ENCODE results near the gene DHRS7C.

DHRS7C gene

DNA sequence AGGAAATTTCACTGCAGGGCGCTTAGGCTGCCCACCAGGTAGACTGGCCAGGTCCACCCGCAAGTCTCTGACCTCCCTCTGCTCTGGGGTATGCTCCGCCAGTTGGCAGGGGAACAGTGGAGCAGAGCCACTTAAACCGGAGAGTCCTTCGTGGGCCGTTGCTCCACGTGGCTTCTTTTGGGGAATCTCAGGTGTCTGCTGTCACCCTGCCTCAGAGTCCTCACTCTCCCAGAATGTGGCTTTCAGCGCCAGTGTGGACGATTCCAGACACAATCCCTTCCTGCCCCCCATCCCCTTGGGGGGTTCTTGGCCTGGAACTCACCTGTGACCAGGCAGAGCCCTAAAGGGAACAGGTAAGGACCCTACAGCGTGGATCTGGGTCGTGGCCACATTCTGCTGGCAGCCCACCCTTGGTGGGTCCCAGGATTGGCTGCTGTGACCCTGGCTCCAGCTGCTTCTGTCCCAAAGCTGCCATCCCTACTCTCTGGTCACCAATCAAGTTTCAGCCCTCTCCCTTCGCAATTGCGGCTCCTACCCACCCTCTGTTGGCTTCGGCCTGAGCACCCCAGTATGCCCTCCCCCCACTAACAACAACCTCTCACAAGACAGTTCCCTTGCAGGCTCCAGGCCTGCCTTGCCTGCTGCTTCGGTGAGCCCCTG is 22.2 kb downstream of the DHRS7C start:
- H3K4me3 ChIP-seq (ENCODE audit: low read length) = no peak overlapping the region
- no peak for DNase-seq (ENCODE audit: low read depth, low spot score)

DNA sequence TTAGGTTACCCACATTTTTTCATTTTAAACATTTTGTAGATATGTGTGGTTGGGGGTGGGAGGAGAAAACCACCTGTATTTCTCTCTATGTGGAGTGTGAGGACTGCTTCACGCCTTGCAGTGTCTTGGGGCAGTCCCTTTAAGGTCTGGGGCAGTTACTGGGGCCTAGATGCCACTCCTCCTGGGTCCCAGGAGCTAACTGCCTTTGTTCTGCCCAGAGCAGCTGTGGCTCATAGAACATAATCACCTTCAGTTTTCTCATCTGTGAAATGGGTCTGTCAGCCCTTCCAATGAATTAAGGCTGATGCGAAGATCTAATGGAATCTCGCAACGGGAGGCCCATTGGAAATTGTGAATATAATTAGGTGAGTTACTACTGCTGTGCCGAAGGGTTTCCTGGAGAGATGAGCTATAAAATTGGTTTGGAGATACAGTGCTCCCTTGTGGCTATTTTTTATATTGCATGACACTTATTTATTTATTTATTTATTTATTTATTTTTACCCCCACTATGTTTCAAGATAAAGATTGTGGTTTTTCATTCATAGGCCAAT is 22.9 kb downstream of the DHRS7C start:
- H3K4me3 ChIP-seq (ENCODE audit: low read length) = no peak overlapping the region
- peak; percentile 44 for DNase-seq (ENCODE audit: low read depth, low spot score)

DNA sequence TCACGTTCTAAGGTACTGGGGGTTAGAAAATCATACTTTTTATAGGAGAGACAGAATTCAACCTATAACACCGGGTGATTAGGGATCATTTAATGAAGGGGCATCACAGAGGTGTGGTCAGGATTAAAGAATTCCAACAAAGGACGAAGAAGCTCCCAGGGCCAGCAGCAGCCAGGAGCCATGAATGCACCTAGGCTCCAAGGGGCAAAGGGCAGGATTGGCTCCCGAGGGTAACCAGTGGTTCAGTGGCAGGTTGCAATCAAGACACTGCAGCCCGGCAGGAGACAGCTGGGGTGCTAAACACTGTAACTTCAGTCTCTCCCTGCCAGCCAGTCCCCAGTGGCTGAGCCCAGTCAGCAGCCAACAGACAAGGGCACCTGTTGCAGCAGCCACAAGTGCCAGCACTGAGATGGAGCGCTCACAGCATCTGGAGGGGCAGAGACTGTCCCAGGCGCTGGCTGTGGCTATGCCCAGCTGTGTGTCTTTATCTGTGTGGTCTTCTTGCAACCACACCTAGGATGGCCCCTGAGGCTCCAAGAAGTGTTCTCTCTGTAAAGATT is 23.9 kb downstream of the DHRS7C start:
- no peak overlapping the region for H3K4me3 ChIP-seq (ENCODE audit: low read length)
- DNase-seq (ENCODE audit: low read depth, low spot score) = no peak

DNA sequence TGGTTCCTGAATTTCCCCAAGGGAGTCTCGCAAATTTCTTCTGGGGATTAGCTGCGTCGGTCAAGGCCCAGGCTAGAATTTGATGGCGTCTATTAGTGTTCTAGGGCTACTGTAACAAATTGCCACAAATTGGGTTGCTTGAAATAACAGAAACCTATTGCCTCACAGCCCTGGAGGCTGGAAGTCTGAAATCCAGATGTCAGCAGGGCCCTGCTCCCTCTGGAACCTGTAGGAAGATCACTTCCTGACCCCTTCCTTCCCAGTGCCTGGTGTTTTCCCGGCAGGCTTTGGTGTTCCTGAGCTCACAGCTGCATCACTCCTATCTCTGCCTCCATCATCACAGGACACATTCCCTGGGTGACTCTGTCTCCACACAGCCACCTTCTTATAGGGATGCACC is 24.4 kb downstream of the DHRS7C start:
- no peak overlapping the region for H3K4me3 ChIP-seq (ENCODE audit: low read length)
- no peak for DNase-seq (ENCODE audit: low read depth, low spot score)

DNA sequence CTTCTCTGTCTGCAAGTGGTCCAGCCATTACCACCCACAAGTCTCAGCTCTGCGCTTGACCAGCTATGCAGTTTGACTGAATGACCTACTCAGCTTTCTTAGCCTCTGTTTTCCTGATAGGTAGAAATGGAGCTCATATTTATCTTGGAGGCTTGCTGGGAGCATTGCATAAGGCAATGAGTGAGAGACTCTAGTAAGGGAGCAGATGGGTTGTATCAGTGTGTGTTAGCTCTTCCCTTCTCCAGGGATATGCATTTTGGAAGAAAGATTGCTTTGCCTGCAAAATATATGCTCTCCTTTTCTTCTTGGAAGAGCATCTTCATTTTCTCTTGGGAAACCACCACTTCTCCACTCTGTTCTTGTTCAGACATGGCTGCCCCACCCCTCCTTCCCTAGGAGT is 26.1 kb downstream of the DHRS7C start:
- no peak for DNase-seq (ENCODE audit: low read depth, low spot score)

DNA sequence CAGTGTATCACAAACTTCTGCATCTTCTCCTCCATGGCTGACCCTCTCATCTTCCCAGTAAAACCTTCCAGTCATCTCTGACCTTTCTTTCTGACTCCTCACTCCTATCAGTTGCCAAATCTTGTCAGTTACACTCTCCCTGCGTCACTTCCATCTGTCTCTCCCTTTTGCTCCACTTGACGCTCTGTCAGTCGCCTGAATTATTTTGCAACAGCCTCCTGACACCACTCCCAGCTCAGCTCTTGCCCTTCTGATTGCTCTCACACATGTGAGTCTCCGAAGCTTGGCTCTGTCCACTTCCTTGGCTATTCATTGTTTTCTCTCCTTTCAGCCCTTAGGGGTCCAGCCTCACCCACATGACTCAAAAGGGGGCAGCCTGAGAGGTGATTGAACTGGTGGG is 27.7 kb downstream of the DHRS7C start:
- no peak overlapping the region for H3K4me3 ChIP-seq (ENCODE audit: low read length)
- no peak for DNase-seq (ENCODE audit: low read depth, low spot score)

More for the DNA sequence above, 26.1 kb downstream of the DHRS7C start:
- no peak overlapping the region for H3K4me3 ChIP-seq (ENCODE audit: low read length)

DNA sequence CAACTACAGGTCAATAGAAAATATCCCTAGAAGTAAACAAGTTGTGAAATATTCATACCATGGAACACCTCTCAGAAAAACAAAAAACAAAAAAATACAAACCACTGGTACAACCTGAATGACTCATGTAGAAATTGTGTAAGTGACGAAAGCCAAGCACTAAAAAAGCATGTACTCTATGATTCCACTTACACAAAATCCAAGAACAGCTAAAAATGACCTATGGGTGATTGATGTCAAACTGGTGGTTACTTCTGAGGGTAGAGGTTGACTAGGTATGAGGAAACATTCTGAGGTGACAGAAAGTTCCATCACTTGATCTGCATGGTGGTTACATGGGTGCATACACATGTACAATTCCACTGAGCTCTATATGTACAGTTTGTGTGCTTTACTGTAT is 31.1 kb downstream of the DHRS7C start:
- DNase-seq (ENCODE audit: low read depth, low spot score) = no peak
- no peak overlapping the region for H3K4me3 ChIP-seq (ENCODE audit: low read length)

DNA sequence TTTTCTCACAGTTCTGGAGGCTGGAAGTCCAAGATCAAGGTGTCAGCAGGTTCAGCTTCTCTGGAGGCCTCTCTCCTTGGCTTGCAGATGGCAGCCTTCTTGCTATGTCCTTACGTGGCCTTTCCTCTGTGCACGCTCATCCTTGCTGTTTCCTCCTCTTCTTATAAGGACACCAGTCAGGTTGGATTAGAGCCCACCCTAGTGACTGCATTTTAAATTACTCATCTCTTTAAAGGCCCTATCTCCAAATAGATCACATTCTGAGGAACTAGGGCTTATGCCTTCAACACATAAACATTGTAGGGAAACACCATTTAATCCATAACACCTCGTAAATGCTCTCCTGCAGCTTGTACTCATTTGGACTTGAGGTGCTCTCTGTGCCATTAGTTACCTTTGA is 36.3 kb downstream of the DHRS7C start:
- no peak overlapping the region for H3K4me3 ChIP-seq (ENCODE audit: low read length)
- DNase-seq (ENCODE audit: low read depth, low spot score) = no peak

DNA sequence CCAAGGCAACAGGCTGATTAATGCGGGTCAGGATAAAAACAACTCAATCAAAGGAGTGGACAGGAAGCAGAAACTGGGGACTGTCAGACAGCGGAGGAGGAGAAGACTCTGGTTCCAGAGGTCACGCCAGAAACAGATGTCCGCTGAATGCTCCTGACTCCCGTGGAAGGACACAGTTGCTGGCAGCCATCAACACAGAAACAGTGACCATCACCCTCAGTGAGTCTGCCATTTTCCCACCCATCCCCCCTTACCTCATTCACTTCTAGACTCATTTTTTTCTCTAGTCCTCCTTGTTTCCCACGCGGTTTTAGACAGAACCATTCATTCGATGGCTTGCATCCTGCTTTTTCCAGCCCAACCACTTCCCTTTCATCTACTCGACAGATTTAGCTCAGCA is 40.9 kb downstream of the DHRS7C start:
- no peak overlapping the region for H3K4me3 ChIP-seq (ENCODE audit: low read length)
- DNase-seq (ENCODE audit: low read depth, low spot score) = no peak

DNA sequence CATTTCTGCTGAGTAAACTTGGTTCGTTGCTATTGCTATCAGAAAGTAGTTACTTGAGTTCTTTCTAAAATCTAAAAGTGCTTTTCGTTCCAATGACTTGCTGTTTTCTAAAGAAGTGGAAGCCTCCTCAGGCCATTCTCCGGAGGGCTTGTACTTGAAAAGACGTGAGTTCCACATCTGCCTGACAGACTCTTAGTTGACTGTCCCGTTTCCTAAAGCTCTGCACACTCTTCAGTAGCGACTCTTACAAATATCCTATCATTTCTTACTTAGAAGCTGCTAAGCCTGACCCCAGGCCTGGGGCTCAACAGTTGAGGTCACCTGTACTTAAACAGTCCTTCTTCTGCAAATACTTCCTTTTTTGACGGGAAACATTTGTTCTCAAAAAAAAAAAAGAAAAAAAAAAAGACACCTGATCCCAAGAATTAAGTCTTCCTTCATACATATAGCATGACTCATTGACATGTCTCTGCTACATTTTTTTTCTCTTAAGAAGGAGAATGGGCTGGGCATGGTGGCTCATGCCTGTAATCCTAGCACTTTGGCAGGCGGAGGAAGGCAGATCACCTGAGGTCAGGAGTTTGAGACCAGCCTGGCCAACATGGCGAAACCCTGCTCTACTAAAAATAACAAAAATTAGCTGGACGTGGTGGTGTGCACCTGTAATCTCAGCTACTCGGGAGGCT is 61.5 kb downstream of the DHRS7C start:
- no peak for DNase-seq (ENCODE audit: low read depth, low spot score)
- no peak overlapping the region for H3K4me3 ChIP-seq (ENCODE audit: low read length)

DNA sequence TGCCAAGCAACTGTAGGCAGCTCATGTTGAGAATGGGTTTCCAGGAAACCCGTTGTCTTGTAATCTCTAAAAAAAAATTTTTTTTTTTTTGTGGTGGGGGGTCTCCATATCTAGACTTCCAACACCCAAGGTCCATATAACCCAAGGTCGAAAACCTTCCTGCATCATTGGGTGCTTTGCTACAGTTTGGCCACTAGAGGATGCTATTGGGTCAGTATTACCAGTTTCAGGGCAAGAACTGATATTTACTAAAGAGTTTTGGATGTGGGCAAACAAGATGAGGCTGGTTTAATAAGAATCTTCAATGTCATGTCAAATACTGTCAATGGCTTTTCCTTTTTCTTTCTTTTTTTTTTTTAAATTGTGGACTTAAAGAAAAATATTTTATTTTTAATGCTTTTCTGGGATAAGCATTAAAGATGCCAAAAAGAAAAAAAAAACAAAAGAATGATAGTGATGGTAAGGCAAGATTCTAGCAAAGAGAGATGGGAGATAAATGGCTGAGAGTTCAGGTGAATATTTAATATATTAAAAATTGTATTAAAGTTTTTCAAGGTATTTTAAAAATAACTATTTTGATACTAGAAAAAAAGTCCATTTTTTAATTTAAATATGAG is 62.2 kb downstream of the DHRS7C start:
- H3K4me3 ChIP-seq (ENCODE audit: low read length) = no peak overlapping the region
- peak; percentile 49 for DNase-seq (ENCODE audit: low read depth, low spot score)

DNA sequence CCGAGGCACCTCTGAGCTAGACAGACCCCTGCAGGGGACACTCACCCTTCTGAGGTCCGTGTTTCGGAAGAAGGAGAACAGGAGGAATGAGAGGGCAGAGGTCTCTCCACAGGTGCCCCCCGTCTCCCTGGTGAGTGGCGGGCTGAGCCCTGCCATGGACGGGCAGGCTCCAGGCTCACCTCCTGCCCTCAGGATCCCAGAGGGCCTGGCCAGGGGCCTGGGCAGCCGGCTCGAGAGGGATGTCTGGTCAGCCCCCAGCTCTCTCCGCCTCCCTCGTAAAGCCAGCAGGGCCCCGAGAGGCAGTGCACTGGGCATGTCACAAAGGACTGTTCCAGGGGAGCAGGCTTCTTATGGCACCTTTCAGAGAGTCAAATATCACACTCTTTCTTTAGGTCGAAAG is 62.8 kb downstream of the DHRS7C start:
- H3K4me3 ChIP-seq (ENCODE audit: low read length) = no peak overlapping the region
- DNase-seq (ENCODE audit: low read depth, low spot score) = no peak

DNA sequence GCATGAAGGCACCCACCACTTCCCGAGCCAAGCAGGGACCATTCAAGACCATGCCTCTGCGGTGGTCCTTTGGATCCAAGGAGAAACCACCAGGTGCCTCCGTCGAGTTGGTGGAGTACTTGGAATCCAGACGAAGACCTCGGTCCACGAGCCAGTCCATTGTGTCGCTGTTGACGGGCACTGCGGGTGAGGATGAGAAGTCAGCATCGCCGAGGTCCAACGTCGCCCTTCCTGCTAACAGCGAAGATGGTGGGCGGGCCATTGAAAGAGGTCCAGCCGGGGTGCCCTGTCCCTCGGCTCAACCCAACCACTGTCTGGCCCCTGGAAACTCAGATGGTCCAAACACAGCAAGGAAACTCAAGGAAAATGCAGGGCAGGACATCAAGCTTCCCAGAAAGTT is 63.4 kb downstream of the DHRS7C start:
- H3K4me3 ChIP-seq (ENCODE audit: low read length) = no peak overlapping the region
- no peak for DNase-seq (ENCODE audit: low read depth, low spot score)

DNA sequence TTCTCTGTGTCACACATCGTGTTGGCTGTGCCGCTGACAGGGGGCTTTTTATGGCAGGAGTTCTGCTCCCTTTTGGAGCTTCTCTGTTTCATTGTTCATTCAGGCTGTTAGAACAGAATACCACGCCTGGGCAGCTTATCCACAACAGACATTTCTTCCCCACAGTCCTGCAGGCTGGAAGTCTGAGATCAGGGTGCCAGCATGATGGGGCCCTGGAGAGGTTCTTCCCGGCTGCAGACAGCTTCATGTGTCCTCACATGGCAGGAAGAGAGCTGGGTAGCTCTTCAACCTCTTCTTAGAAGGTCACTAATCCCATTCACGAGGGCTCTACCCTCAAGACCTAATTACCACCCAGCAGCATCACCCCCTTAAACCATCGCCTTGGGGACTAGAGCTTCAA is 65.1 kb downstream of the DHRS7C start:
- no peak for DNase-seq (ENCODE audit: low read depth, low spot score)
- no peak overlapping the region for H3K4me3 ChIP-seq (ENCODE audit: low read length)

DNA sequence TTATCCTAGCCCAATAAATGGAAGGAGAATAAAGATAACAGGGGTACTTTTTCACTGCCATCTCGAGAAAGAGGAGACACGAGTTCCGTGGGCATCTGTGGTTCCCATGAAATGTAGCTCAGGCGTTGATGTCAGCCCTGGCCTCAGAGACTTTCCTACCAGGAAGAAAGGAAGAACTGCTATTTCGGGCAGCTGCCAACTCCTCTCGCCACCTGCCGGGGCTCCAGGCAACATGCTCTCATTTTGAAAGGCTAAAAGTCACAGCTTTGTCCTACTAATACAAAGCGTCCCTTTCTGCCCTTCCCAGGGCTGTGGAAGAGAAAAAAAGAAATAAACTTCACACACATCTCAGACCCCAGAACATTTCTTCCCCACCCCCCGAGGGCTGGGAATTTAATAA is 65.8 kb downstream of the DHRS7C start:
- H3K4me3 ChIP-seq (ENCODE audit: low read length) = no peak overlapping the region
- no peak for DNase-seq (ENCODE audit: low read depth, low spot score)
